HEK293 (cell line): Measurements from ENCODE around the gene VANGL2.

ENCODE experiments used
- CTCF ChIP-seq: fragments of 450-650 bp; formaldehyde crosslinking; IDR thresholded peaks from 2 replicates; pipeline ENCODE4 v1.5.1; 2016; ENCODE audit warnings: missing biosample characterization, missing genetic modification characterization
- ZNF558 ChIP-seq: fragments of 450-650 bp; formaldehyde crosslinking; IDR thresholded peaks from 2 replicates; pipeline ENCODE4 v1.5.1; 2016; ENCODE audit warnings: missing biosample characterization, missing genetic modification characterization

- no peak for TF ChIP-seq CTCF (tag by site-specific recombination)
- no peak for TF ChIP-seq ZNF558
These were observed at the start of gene VANGL2 for GRCh38 chr1:160400223-160400645.
